Endothelial cell of umbilical vein (primary cell): Measurements from ENCODE around the gene COL1A1.

Experiments
- CTCF ChIP-seq, 2 donors: IDR thresholded peaks; 1 replicate in 1 of 2; 2 replicates in 1 of 2; pipeline ENCODE4 v1.5.1; 2011; ENCODE audit warnings: low read length in 2 of 2, mild to moderate bottlenecking in 2 of 2, moderate library complexity in 2 of 2, control low read depth in 1 of 2, inconsistent platforms in 1 of 2, low read depth in 1 of 2; ENCODE audit not compliant: insufficient read depth in 1 of 2; ENCODE audit errors: extremely low read depth in 1 of 2
- FOS ChIP-seq: IDR thresholded peaks from 2 replicates; pipeline ENCODE4 v1.6.1; 2011; ENCODE audit warnings: mild to moderate bottlenecking, low read length, moderate library complexity, borderline replicate concordance; ENCODE audit not compliant: insufficient read depth
- MYC ChIP-seq: IDR thresholded peaks from one replicate; pipeline ENCODE4 v1.6.1; 2011; ENCODE audit warnings: mild to moderate bottlenecking, low read depth, low read length
- POLR2A ChIP-seq: IDR thresholded peaks from 2 replicates; pipeline ENCODE4 v1.6.1; 2012; ENCODE audit warnings: low read depth, mild to moderate bottlenecking, control low read depth, low read length
- POLR2AphosphoS5 ChIP-seq: IDR thresholded peaks from 2 replicates; pipeline ENCODE4 v1.6.1; 2012; ENCODE audit warnings: low read depth, mild to moderate bottlenecking, control low read depth, low read length, moderate library complexity; ENCODE audit not compliant: insufficient read depth
- TF ChIP-seq, protein P1 (sequence below): IDR thresholded peaks from 2 replicates; pipeline ENCODE4 v1.6.1; 2011; ENCODE audit not compliant: insufficient read depth, insufficient read length

GRCh38 chr17:50133769-50134099 lies 67.7 kb downstream of the COL1A1 start:
- TF ChIP-seq POLR2A, result no peak
- TF ChIP-seq CTCF (IDR thresholded peaks at IDR 0.05; ENCODE audit: extremely low read depth in 1 of 2, insufficient read depth in 1 of 2, low read depth in 1 of 2, low read length in 2 of 2), result no peak
- no peak for TF ChIP-seq FOS
- TF ChIP-seq MYC, result no peak
- TF ChIP-seq, protein P1, sequence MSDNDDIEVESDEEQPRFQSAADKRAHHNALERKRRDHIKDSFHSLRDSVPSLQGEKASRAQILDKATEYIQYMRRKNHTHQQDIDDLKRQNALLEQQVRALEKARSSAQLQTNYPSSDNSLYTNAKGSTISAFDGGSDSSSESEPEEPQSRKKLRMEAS, result no peak
- no peak for TF ChIP-seq POLR2AphosphoS5
